ENCODE measurements around the gene PDPK1. TPM values are rescaled to one million over a fixed set of nuclear protein-coding genes. Genes with fewer than 3 reads are reported as not detected.

Gene PDPK1
- total and polyA plus RNA-seq, 2 of the 4 experiments (the other 2 are of a cell fraction) = 10.6 to 27.3 TPM

DNA sequence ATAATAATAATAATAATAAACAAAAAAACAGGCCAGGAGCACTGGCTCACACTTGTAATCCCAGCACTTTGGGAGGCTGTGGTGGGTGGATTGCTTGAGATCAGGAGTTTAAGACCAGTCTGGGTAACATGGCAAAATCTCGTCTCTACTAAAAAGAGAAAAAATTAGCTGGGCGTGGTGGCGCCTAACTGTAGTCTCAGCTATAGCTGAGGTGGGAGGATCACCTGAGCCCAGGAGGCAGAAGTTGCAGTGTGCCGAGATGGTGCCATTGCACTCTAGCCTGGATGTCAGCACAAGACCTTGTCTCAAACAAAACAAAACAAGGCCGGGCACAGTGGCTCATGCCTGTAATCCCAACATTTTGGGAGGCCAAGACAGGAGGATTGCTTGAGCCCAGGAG is 42.8 kb upstream of the PDPK1 start:
- dilution Hi-C loops (cut with HindIII; ENCODE audit: low sequenced_read_pairs, unreplicated experiment) = no loop called here
- POLR2A ChIA-PET (ENCODE audit: unreplicated experiment) = no interaction called here
- in situ Hi-C loops (cut with MboI; ENCODE audit: low sequenced_read_pairs) = loop anchor here (5.0 kb wide), 1 partner anchor 153 kb away; the partner anchor contains the start of gene ABCA3

More for the DNA sequence above, 42.8 kb upstream of the PDPK1 start:
- H3K56ac ChIP-seq (ENCODE audit: extremely low read depth, insufficient read depth, low read length) = no peak overlapping the region
- no peak overlapping the region for H4K8ac ChIP-seq (ENCODE audit: low read depth in 2 of 2, low read length in 2 of 2)
- H2BK5ac ChIP-seq (ENCODE audit: low read depth, low read length, poor library complexity, severe bottlenecking) = no peak overlapping the region
- peaks cover 3 to 20% of the 10 kb centered on the region in 2 experiments for H3K79me1 ChIP-seq (ENCODE audit: low read depth in 1 of 2, low read length in 2 of 2)
- H3K4me2 ChIP-seq (ENCODE audit: low read depth, low read length) = no peak overlapping the region
- H4K5ac ChIP-seq (ENCODE audit: low read depth, low read length) = no peak overlapping the region
- no peak for DNase-seq
- H2BK20ac ChIP-seq (ENCODE audit: low read depth, low read length) = no peak overlapping the region
- intact Hi-C loops (cut with micrococcal nuclease) = no loop called here
- H2BK120ac ChIP-seq (ENCODE audit: low read depth, low read length) = no peak overlapping the region
- no peak overlapping the region for H3K4ac ChIP-seq (ENCODE audit: low read depth, low read length)
- H4K20me1 ChIP-seq (ENCODE audit: insufficient read depth, low read length) = peaks cover 11% of the 10 kb centered on the region; the same call in 1 of the 2 replicates
- H3K14ac ChIP-seq (replicated peaks; ENCODE audit: low read depth, low read length) = no peak overlapping the region
- ATAC-seq (ENCODE audit: low read depth) = no peak
- no peak overlapping the region for H3K4me3 ChIP-seq (ENCODE audit: insufficient read depth, low read depth, low read length)
- no peak overlapping the region for H2AK9ac ChIP-seq (replicated peaks; ENCODE audit: low read depth, low read length, poor library complexity)
- H3K4me1 ChIP-seq (ENCODE audit: control insufficient read depth, insufficient read depth, low read length) = no peaks in the 10 kb centered on the region; the same call in 1 of the 2 replicates
- BruUV-seq (replicated peaks) = no TSS peak
- no peak overlapping the region for H3K9ac ChIP-seq (ENCODE audit: low read depth, low read length)
- CTCF ChIA-PET = no interaction called here
- no peak overlapping the region for H3K27ac ChIP-seq (ENCODE audit: insufficient read depth, low read length)
- H3K23ac ChIP-seq (ENCODE audit: low read depth, low read length) = no peak overlapping the region
- no peak overlapping the region for H3K18ac ChIP-seq (ENCODE audit: low read depth, low read length)
- H3K36me3 ChIP-seq (ENCODE audit: control insufficient read depth, insufficient read depth, low read length) = peaks cover 21% of the 10 kb centered on the region; the same call in 1 of the 2 replicates
- no peak overlapping the region for H2AFZ ChIP-seq (replicated peaks; ENCODE audit: low read length, poor library complexity)
- WGBS, 2 experiments (ENCODE audit: extremely low coverage in 2 of 2, insufficient read length in 1 of 2) = 87% methylated on average over 4 of the region's 5 CpGs; no CpG with 5 or more reads in 1 of the 2 experiments
- H4K91ac ChIP-seq (ENCODE audit: insufficient read depth, low read depth, low read length) = no peak overlapping the region
- TF ChIP-seq RAD21 (IDR thresholded peaks at IDR 0.05; ENCODE audit: low read length) (no peak), CTCF (conservative IDR thresholded peaks at IDR 0.05; ENCODE audit: low read depth, low read length) (no peak), POLR2A (IDR thresholded peaks at IDR 0.05; ENCODE audit: low read depth, low read length) (no peak), MAFK (IDR thresholded peaks at IDR 0.05; ENCODE audit: low read depth, low read length) (no peak), FOS (IDR thresholded peaks at IDR 0.05; ENCODE audit: low read depth, low read length) (no peak), RCOR1 (IDR thresholded peaks at IDR 0.05; ENCODE audit: insufficient replicate concordance, low read length) (no peak)
- H3K9me3 ChIP-seq (ENCODE audit: control insufficient read depth, insufficient read depth, low read length) = no peaks in the 10 kb centered on the region
- no peak overlapping the region for H2BK15ac ChIP-seq (ENCODE audit: low read depth, low read length)
- no peaks in the 10 kb centered on the region for H3K27me3 ChIP-seq (ENCODE audit: control insufficient read depth, insufficient read depth, low read length)
- no peaks in the 10 kb centered on the region for H3K9me1 ChIP-seq (ENCODE audit: insufficient read depth, low read length)
- H2AK5ac ChIP-seq (ENCODE audit: low read depth, low read length) = no peak overlapping the region

Data from IMR-90 (cell line).